ENCODE results near the gene IL2RA.
A peak's percentile ranks its signal among the peaks of the same experiment; 100 is the strongest.
"Not testable (repeated sequence)": the region's sequence is repeated elsewhere in the genome, so short reads cannot be mapped to it uniquely, and the experiment has no call there.

Gene IL2RA

DNA sequence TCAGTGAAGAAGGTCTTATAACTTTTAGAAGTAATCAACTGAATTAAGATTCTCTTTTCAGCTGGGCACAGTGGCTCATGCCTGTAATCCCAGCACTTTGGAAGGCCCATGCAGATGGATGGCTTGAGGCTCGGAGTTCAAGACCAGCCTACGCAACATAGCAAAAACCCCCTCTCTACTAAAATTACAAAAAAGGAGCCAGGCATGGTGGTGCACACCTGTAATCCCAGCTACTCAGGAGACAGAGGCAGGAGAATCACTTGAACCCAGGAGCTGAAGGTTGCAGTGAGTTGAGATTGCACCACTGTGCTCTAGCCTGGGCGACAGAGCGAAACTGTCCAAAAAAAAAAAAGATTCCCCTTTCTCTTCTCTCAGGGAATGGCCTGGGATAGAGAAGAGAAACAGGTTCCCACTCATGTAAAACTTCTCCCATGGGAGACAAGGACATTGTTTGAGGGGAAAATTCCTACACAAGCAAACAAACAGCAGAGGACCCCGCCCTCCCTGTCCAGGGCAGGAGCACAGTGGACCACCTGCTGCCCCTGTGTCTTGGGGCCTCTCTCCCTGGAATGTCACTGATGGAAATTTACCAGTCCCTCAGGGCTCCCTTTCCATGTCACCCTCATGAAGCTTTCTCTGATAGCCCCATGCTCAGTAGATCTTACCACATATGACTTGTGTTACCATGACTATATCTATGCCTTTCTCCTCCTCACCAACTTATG is 5.6 kb downstream of the IL2RA start:
- no peak for DNase-seq

- no peak for DNase-seq
Observed at GRCh38 chr10:6055929-6056328, 6.2 kb downstream of the IL2RA start.

DNA sequence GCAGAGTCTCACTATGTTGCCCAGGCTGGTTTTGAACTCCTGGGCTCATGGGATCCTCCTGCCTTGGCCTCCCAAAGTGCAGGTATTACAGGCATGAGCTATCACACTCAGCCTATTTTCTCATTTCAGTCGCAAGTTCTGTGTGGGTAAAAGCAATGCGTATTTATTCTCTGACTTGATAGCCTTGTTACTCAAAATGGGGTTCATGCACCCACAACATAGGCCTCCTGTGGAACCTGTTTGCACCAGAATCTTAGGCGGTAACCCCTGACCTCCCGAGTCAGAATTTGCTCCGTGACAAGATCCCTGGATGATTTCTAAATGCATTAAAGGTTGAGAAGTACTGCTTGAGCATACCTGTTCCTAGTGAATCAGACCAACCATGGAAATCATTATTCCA is 7.3 kb downstream of the IL2RA start:
- DNase-seq: no peak

GRCh38 chr10:6053816-6054631 is 8.1 kb downstream of the IL2RA start:
- DNase-seq: no peak

GRCh38 chr10:6053303-6053702 is 8.9 kb downstream of the IL2RA start:
- no peak for DNase-seq

DNA sequence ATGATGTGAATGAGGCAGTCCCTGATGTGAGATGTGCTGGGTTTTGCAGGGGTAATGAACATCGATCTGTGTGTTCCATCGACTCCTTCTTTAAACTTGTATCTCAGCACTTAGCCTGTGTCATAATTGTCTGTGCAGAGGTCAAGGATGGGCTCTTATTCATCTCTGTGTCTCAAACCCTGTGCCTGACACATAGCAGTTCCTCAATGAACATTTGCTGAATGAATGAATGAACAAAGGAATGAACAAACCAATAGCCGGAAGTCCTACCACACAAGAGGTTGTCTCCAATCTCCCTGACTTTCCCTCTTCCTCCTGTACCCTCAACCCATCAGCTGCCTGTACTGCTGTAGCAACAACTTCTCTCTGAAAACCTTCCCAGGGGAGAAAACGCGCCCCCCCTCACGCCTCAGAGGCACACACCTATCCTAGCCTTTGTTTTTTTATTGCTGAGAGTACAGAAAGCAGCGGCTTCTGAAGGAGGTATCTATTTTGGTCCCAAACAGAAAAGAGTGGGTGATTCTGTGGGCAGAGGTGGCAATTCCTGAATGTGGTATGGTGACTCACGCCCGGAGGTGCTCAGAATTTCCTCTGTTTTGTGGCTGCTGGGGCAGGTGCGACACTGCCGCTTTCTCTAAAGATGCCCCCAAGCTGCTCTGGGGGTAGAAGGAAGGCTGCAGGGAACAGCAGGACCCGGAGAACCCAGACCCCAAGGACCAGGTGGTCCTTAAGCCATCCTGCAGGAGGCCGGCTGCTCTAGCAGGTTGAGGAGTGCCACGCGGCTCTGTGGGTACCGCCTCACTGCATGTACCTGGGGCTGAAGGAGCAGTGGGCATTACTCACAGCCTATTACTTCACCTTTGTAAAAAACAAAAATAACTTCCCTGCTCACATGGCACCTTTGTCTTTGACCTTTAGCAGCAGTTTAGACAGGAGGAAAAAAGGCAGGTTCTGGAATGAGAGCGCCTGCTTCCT is 9.6 kb downstream of the IL2RA start:
- no peak for DNase-seq

DNA sequence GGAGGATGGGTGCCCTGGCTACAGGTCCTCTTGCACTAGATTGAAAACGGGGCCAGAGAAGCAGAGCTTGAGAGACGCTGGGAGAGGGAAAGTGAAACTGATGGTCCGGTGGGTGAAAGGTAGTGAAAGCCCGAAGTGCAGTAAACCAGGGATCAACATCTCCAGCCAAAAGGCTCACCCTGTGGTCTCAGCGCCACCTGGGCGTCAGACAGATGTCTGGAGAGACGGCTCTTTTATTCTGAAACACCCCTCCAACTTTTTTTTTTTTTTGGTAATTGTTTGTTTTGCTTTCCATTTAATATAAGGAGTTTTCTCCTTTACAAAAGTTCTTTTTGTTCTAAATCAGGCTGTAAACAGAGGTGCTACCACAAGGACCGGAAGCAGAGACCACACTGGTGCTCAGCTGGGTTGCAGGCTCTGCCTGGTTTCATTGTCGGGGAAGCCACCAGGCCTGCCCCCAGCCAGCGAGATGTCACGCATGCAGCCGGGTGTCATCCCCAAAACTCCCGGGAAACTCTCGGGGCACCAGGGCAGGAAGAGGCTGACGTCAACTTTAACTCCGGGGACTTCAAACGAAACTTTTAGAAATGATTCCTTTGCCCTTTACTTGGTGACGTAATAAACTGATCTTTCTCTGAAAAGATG is 11.2 kb downstream of the IL2RA start:
- peak; percentile 85 for DNase-seq

DNA sequence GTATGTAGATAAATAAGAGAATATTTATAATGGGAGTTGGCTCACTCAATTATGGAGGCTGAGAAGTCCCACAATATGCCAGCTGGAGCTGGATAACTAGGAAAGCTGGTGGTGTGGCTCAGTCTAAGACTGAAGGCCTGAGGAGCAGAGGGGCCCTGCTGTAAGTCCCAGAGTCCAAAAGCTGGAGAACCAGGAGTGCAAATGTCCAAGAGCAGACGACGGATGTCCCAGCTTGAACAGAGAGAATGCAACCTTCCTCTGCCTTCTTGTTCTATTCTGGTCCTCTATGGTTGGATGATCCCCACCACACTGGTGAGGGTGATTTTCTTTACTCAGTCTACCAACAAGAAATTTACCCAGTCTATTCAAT is 13.2 kb downstream of the IL2RA start:
- DNase-seq: no peak

- DNase-seq: no peak
Observed at GRCh38 chr10:6048281-6049030, 13.7 kb downstream of the IL2RA start.

GRCh38 chr10:6047847-6048246 is 14.3 kb downstream of the IL2RA start:
- no peak for DNase-seq

DNA sequence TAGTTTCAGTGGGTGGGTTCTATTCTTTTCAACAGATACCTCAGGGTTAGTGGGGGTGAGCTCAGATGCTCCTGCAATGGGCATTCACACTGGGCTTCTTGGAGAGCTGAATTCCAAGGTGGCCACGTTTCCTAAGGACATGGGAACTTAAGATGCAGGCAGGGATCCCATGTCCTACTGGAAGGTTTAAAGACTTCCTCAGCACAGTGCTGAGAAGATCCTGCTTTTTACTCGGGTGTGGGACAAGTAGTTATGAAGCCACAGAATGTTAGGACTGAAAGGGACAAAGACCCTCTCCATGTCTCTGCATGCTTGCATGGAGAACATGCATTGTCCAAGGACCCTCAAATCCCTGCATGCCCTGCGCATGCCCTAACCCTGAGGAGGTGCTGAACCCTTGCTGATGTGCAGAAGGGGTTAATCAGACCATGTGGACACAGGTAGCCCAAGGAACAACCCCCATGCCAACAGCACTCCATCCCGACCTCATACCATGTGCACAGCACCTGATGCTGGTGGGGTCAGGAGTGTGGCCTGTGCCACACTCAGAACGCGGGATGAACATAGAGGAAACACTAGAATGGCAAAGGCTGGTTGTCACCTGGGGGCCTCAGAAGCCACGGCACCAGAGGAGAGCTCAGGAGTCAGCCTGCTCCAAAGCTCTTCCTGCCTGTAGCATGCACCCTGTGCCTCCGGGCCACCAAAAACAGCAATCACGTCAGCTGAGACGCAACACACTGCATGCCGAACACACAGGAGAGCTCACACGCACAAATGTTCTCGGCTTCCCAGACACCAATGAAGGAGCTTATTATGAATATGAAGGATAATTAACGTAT is 15.2 kb downstream of the IL2RA start:
- DNase-seq: no peak

- no peak for DNase-seq
Observed at GRCh38 chr10:6045878-6046772, 16.0 kb downstream of the IL2RA start.

GRCh38 chr10:6045314-6045848 is 16.8 kb downstream of the IL2RA start:
- peak; percentile 96 for DNase-seq

GRCh38 chr10:6044751-6045313 is 17.3 kb downstream of the IL2RA start:
- no peak for DNase-seq

DNA sequence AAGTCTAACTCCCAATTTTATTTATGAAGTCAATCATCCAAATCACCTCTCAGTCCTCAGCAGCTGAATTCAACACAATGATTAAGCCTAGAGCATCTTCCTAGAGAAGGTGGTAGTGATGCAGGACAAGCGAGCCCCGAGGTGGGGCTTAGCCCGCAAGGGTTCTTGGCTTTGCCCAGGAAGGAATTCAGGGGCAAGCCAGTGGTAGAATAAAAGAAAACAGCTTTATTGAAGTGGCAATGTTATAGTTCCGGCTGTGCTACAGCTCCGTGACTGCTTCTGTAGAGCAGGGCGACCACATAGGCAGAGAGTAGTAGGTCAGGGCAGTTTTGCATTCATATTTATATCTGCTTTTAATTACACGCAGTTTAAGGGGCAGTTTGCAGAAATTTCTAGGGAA is 18.1 kb downstream of the IL2RA start:
- DNase-seq: no peak

- DNase-seq: not testable (repeated sequence)
Observed at GRCh38 chr10:6043377-6043776, 18.8 kb downstream of the IL2RA start.

DNA sequence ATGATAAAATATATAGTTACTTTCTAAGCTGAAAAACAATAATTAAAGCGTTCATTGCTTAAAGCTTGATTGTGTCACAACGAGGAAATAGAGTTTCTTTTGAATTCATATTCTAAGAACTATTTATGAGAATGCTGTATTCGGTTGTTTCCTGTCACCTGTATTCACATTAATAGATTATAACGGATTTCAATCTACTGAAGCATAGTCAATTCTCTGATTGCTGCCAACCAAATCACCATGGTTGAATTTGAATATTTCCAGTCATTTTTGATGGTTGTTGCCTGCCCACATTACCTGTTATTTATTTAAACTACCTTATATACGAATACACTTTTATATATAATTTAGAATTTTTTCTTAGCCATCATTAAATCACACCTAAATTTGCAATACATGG is 22.0 kb downstream of the IL2RA start:
- DNase-seq: no peak

- DNase-seq: no peak
Observed at GRCh38 chr10:6039711-6040110, 22.5 kb downstream of the IL2RA start.

GRCh38 chr10:6038071-6038631 is 24.0 kb downstream of the IL2RA start:
- DNase-seq: no peak
